WTC11 (cell line): ENCODE results near the gene LRRC2. TPM values are rescaled to one million over a fixed set of nuclear protein-coding genes. Genes with fewer than 3 reads are reported as not detected.

Source experiments
- ATAC-seq: fragments of 200-7000 bp; cut with Tn5 transposase; 2 replicates; pipeline ENCODE4 v1.10.0; 2021; ENCODE audit warnings: mild to moderate bottlenecking, moderate library complexity
- CTCF ChIA-PET: fragments of 300-600 bp; sonication (Branson Sonifier 250); formaldehyde crosslinking; loops from one replicate; lab custom pipeline; 2021; ENCODE audit warnings: antibody characterized with exemption; lab: Charles Lee
- POLR2A ChIA-PET: fragments of 350-600 bp; sonication (Branson Sonifier 250); formaldehyde crosslinking; loops from one replicate; lab custom pipeline; 2021; ENCODE audit warnings: antibody characterized with exemption; lab: Charles Lee
- DNase-seq: peaks from one replicate; pipeline ENCODE4 v3.0.0; 2021; ENCODE audit warnings: low spot score
- H3K27ac Mint-ChIP-seq: 2 replicates; pipeline ENCODE4 v1.8.0; 2021; ENCODE audit warnings: mixed read lengths
- H3K27me3 Mint-ChIP-seq: 2 replicates; pipeline ENCODE4 v1.8.0; 2021; ENCODE audit warnings: low read depth, mild to moderate bottlenecking, moderate library complexity, mixed read lengths
- H3K36me3 Mint-ChIP-seq: 2 replicates; pipeline ENCODE4 v1.8.0; 2021; ENCODE audit warnings: mixed read lengths
- H3K4me1 Mint-ChIP-seq: 2 replicates; pipeline ENCODE4 v1.8.0; 2022; ENCODE audit warnings: mixed read lengths
- H3K4me3 Mint-ChIP-seq: 2 replicates; pipeline ENCODE4 v1.8.0; 2021; ENCODE audit warnings: mild to moderate bottlenecking, moderate library complexity, mixed read lengths
- H3K9me3 Mint-ChIP-seq: 2 replicates; pipeline ENCODE4 v1.8.0; 2021; ENCODE audit warnings: mixed read lengths
- ATF1 ChIP-seq: sonication (generic); formaldehyde crosslinking; IDR thresholded peaks from 2 replicates; pipeline ENCODE4 v1.8.1; 2023; ENCODE audit warnings: mild to moderate bottlenecking, moderate library complexity, missing genetic modification reagents
- CREM ChIP-seq: sonication (generic); formaldehyde crosslinking; IDR thresholded peaks from 2 replicates; pipeline ENCODE4 v1.8.1; 2022; ENCODE audit warnings: mild to moderate bottlenecking, missing genetic modification reagents, moderate library complexity
- ELF4 ChIP-seq: sonication (generic); formaldehyde crosslinking; IDR thresholded peaks from 2 replicates; pipeline ENCODE4 v1.8.1; 2022; ENCODE audit warnings: low read depth, mild to moderate bottlenecking, moderate library complexity, missing genetic modification reagents
- GRHL2 ChIP-seq: fragments of 250-450 bp; sonication (Bioruptor Pico); IDR thresholded peaks from 2 replicates; pipeline ENCODE4 v1.8.0; 2022; ENCODE audit warnings: mild to moderate bottlenecking, moderate library complexity; ENCODE audit not compliant: insufficient replicate concordance, severe bottlenecking
- IRF2 ChIP-seq: sonication (generic); formaldehyde crosslinking; IDR thresholded peaks from 2 replicates; pipeline ENCODE4 v1.8.0; 2022; ENCODE audit warnings: low read depth, missing genetic modification reagents, borderline replicate concordance
- JUN ChIP-seq: sonication (generic); formaldehyde crosslinking; IDR thresholded peaks from 2 replicates; pipeline ENCODE4 v1.8.0; 2023; ENCODE audit warnings: mild to moderate bottlenecking, missing genetic modification reagents
- MXD4 ChIP-seq: fragments of 250-450 bp; sonication (Bioruptor Pico); IDR thresholded peaks from 2 replicates; pipeline ENCODE4 v1.8.0; 2021; ENCODE audit warnings: mild to moderate bottlenecking, moderate library complexity, borderline replicate concordance
- NFE2L1 ChIP-seq: sonication (generic); formaldehyde crosslinking; IDR thresholded peaks from 2 replicates; pipeline ENCODE4 v1.8.1; 2023; ENCODE audit warnings: missing genetic modification reagents
- NFYB ChIP-seq: sonication (generic); formaldehyde crosslinking; conservative IDR thresholded peaks from 2 replicates; pipeline ENCODE4 v1.8.0; 2022; ENCODE audit warnings: low read depth, missing genetic modification reagents
- NR1H2 ChIP-seq: sonication (generic); formaldehyde crosslinking; IDR thresholded peaks from 2 replicates; pipeline ENCODE4 v1.9.0; 2021; ENCODE audit warnings: mild to moderate bottlenecking, moderate library complexity, missing genetic modification reagents
- RELA ChIP-seq: sonication (generic); formaldehyde crosslinking; IDR thresholded peaks from 2 replicates; pipeline ENCODE4 v1.8.1; 2022; ENCODE audit warnings: missing genetic modification reagents, mild to moderate bottlenecking, borderline replicate concordance
- TCF7 ChIP-seq: sonication (generic); formaldehyde crosslinking; IDR thresholded peaks from 2 replicates; pipeline ENCODE4 v1.8.0; 2022; ENCODE audit warnings: mild to moderate bottlenecking, low read depth, missing genetic modification reagents, moderate library complexity
- TEAD1 ChIP-seq: sonication (generic); formaldehyde crosslinking; IDR thresholded peaks from 2 replicates; pipeline ENCODE4 v1.8.0; 2022; ENCODE audit warnings: mild to moderate bottlenecking, missing genetic modification reagents
- ZBTB21 ChIP-seq: sonication (generic); formaldehyde crosslinking; IDR thresholded peaks from 2 replicates; pipeline ENCODE4 v1.8.1; 2023; ENCODE audit warnings: mild to moderate bottlenecking, missing genetic modification reagents, borderline replicate concordance
- ZNF138 ChIP-seq: sonication (generic); formaldehyde crosslinking; conservative IDR thresholded peaks from 2 replicates; pipeline ENCODE4 v1.8.1; 2022; ENCODE audit warnings: mild to moderate bottlenecking, moderate library complexity, missing genetic modification reagents
- ZNF232 ChIP-seq: sonication (generic); formaldehyde crosslinking; IDR thresholded peaks from 2 replicates; pipeline ENCODE4 v1.8.0; 2022; ENCODE audit warnings: mild to moderate bottlenecking, missing genetic modification reagents
- ZNF396 ChIP-seq: fragments of 250-450 bp; sonication (Bioruptor Pico); IDR thresholded peaks from 2 replicates; pipeline ENCODE4 v1.8.0; 2021; ENCODE audit warnings: mild to moderate bottlenecking, moderate library complexity, borderline replicate concordance
- total RNA-seq: library from RNA; stranded (reverse); gene quantifications from 3 replicates; pipeline ENCODE4 v1.2.3, GENCODE V29; 2021
- TF ChIP-seq, protein P1 (sequence below): fragments of 250-450 bp; sonication (Bioruptor Pico); IDR thresholded peaks from 2 replicates; pipeline ENCODE4 v1.9.0; 2021; ENCODE audit warnings: mild to moderate bottlenecking, borderline replicate concordance
- TF ChIP-seq, protein P2 (sequence below): sonication (generic); formaldehyde crosslinking; IDR thresholded peaks from 2 replicates; pipeline ENCODE4 v1.8.1; 2023; ENCODE audit warnings: mild to moderate bottlenecking, missing genetic modification reagents, borderline replicate concordance
- TF ChIP-seq, protein P3 (sequence below): sonication (generic); formaldehyde crosslinking; IDR thresholded peaks from 2 replicates; pipeline ENCODE4 v1.8.1; 2022; ENCODE audit warnings: mild to moderate bottlenecking, moderate library complexity, missing genetic modification reagents
- TF ChIP-seq, protein P4 (sequence below): sonication (generic); formaldehyde crosslinking; IDR thresholded peaks from 2 replicates; pipeline ENCODE4 v1.8.1; 2023; ENCODE audit warnings: mild to moderate bottlenecking, missing genetic modification reagents
- TF ChIP-seq, protein P5 (sequence below): sonication (generic); formaldehyde crosslinking; IDR thresholded peaks from 2 replicates; pipeline ENCODE4 v1.8.1; 2023; ENCODE audit warnings: mild to moderate bottlenecking, missing genetic modification reagents, moderate library complexity

LRRC2 gene
- total RNA-seq, 1 experiment from 2014 or later = 4.9 TPM

DNA sequence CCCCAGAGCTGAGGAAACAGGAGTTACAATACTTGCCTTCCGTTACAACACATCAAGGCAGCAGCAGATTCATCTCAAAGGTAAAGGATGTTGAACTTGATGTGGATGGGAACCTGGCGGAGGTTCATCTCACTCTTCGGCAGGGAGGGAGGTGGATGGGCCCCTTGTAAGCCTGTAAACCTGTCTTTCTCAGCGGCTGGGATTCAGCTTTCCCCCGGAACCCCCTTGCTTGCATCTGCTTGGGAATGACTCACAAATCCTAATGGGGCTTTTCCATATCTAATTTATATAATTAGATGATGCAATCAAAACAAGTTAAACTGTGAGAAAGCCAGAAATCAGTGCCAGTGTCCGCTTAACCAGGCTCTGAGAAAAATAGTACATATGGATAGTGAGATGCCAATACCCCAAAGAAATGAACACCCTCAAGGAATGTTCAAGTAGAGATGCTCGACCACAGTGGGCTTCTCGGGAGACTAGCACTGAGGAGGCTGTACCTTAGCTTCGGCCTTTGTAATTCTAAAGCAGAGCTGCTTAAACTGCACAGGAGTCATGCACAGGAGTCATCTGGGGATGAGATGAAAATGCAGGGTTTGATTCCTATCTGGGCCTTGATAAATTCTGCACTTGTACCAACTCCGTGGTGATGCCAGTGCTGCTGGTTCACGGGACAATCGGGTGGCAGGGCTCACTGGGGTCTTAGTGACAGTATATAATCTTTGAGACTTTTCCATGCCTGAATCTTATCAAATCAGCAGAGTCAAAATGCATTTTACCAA lies 44.0 kb upstream of the LRRC2 start:
- no peak overlapping the region for H3K27ac Mint-ChIP-seq
- DNase-seq (no peak), ATAC-seq (no peak)
- TF ChIP-seq TEAD1 (no peak), TCF7 (CRISPR knock-in tag) (no peak), NR1H2 (CRISPR knock-in tag) (no peak), IRF2 (no peak), ZNF396 (CRISPR knock-in tag) (no peak), NFYB (no peak), GRHL2 (CRISPR knock-in tag) (no peak), ZBTB21 (no peak)
- TF ChIP-seq, protein P1, sequence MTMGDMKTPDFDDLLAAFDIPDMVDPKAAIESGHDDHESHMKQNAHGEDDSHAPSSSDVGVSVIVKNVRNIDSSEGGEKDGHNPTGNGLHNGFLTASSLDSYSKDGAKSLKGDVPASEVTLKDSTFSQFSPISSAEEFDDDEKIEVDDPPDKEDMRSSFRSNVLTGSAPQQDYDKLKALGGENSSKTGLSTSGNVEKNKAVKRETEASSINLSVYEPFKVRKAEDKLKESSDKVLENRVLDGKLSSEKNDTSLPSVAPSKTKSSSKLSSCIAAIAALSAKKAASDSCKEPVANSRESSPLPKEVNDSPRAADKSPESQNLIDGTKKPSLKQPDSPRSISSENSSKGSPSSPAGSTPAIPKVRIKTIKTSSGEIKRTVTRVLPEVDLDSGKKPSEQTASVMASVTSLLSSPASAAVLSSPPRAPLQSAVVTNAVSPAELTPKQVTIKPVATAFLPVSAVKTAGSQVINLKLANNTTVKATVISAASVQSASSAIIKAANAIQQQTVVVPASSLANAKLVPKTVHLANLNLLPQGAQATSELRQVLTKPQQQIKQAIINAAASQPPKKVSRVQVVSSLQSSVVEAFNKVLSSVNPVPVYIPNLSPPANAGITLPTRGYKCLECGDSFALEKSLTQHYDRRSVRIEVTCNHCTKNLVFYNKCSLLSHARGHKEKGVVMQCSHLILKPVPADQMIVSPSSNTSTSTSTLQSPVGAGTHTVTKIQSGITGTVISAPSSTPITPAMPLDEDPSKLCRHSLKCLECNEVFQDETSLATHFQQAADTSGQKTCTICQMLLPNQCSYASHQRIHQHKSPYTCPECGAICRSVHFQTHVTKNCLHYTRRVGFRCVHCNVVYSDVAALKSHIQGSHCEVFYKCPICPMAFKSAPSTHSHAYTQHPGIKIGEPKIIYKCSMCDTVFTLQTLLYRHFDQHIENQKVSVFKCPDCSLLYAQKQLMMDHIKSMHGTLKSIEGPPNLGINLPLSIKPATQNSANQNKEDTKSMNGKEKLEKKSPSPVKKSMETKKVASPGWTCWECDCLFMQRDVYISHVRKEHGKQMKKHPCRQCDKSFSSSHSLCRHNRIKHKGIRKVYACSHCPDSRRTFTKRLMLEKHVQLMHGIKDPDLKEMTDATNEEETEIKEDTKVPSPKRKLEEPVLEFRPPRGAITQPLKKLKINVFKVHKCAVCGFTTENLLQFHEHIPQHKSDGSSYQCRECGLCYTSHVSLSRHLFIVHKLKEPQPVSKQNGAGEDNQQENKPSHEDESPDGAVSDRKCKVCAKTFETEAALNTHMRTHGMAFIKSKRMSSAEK (CRISPR knock-in tag) = no peak
- TF ChIP-seq, protein P2, sequence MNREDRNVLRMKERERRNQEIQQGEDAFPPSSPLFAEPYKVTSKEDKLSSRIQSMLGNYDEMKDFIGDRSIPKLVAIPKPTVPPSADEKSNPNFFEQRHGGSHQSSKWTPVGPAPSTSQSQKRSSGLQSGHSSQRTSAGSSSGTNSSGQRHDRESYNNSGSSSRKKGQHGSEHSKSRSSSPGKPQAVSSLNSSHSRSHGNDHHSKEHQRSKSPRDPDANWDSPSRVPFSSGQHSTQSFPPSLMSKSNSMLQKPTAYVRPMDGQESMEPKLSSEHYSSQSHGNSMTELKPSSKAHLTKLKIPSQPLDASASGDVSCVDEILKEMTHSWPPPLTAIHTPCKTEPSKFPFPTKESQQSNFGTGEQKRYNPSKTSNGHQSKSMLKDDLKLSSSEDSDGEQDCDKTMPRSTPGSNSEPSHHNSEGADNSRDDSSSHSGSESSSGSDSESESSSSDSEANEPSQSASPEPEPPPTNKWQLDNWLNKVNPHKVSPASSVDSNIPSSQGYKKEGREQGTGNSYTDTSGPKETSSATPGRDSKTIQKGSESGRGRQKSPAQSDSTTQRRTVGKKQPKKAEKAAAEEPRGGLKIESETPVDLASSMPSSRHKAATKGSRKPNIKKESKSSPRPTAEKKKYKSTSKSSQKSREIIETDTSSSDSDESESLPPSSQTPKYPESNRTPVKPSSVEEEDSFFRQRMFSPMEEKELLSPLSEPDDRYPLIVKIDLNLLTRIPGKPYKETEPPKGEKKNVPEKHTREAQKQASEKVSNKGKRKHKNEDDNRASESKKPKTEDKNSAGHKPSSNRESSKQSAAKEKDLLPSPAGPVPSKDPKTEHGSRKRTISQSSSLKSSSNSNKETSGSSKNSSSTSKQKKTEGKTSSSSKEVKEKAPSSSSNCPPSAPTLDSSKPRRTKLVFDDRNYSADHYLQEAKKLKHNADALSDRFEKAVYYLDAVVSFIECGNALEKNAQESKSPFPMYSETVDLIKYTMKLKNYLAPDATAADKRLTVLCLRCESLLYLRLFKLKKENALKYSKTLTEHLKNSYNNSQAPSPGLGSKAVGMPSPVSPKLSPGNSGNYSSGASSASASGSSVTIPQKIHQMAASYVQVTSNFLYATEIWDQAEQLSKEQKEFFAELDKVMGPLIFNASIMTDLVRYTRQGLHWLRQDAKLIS = no peak
- TF ChIP-seq, protein P3, sequence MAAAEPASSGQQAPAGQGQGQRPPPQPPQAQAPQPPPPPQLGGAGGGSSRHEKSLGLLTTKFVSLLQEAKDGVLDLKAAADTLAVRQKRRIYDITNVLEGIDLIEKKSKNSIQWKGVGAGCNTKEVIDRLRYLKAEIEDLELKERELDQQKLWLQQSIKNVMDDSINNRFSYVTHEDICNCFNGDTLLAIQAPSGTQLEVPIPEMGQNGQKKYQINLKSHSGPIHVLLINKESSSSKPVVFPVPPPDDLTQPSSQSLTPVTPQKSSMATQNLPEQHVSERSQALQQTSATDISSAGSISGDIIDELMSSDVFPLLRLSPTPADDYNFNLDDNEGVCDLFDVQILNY (CRISPR knock-in tag) = no peak
- TF ChIP-seq, protein P4, sequence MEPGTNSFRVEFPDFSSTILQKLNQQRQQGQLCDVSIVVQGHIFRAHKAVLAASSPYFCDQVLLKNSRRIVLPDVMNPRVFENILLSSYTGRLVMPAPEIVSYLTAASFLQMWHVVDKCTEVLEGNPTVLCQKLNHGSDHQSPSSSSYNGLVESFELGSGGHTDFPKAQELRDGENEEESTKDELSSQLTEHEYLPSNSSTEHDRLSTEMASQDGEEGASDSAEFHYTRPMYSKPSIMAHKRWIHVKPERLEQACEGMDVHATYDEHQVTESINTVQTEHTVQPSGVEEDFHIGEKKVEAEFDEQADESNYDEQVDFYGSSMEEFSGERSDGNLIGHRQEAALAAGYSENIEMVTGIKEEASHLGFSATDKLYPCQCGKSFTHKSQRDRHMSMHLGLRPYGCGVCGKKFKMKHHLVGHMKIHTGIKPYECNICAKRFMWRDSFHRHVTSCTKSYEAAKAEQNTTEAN (CRISPR knock-in tag) = no peak
- no peaks in the 10 kb centered on the region for H3K36me3 Mint-ChIP-seq
- ChIA-PET POLR2A (interaction anchor here (0.9 to 1.0 kb wide), 2 partner anchors 24 to 33 kb away, joined by 3 to 4 read pairs; a partner anchor contains a TSS), CTCF (interaction anchor here (0.7 to 3.4 kb wide), 4 partner anchors 10 to 122 kb away, joined by 3 to 14 read pairs (median 3); no protein-coding TSS in a partner anchor)
- peaks cover 3% of the 10 kb centered on the region; the same call in 1 of the 2 replicates for H3K27me3 Mint-ChIP-seq
- peaks cover 45% of the 10 kb centered on the region for H3K4me1 Mint-ChIP-seq
- H3K9me3 Mint-ChIP-seq = no peaks in the 10 kb centered on the region
- no peak overlapping the region for H3K4me3 Mint-ChIP-seq

DNA sequence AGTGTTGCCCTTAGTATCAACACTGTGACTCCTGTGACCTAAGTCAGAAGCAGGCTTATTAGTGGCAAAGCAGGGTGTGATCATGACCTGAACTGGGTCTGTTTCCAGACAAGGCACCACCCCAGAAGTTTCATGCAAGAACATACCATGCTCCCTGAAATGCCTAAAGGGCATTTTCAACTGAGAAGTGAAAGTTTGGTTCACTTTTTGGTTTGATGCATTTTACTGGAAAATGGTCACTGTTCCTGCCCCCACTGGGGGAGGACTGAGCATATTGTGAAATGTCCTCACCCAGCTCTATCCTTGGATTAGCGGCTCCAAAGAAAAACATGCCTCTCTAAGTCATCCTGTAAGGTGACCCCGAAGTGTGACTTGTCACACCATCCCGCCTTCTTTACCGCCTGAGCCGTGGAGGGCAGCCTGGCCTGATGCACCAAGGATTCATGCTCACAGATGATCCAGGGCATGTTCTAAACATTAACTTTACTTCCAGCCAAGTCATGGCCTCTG lies 43.2 kb upstream of the LRRC2 start:
- Mint-ChIP-seq H3K4me1 (peaks cover 53% of the 10 kb centered on the region), H3K36me3 (no peaks in the 10 kb centered on the region), H3K9me3 (no peaks in the 10 kb centered on the region), H3K4me3 (no peak overlapping the region), H3K27me3 (peaks cover 3% of the 10 kb centered on the region; the same call in 1 of the 2 replicates), H3K27ac (no peak overlapping the region)
- POLR2A ChIA-PET = interaction anchor here (0.9 to 1.0 kb wide), 2 partner anchors 23 to 32 kb away, joined by 3 to 4 read pairs; a partner anchor contains a TSS
- CTCF ChIA-PET = interaction anchor here (1.6 to 3.4 kb wide), 4 partner anchors 20 to 147 kb away, joined by 5 to 28 read pairs (median 10); no protein-coding TSS in a partner anchor
- no peak for DNase-seq
- ATAC-seq = no peak
- TF ChIP-seq ZNF232 (no peak), CREM (CRISPR knock-in tag) (no peak), RELA (CRISPR knock-in tag) (no peak), ZBTB21 (no peak), MXD4 (CRISPR knock-in tag) (no peak), JUN (CRISPR knock-in tag) (no peak), ELF4 (CRISPR knock-in tag) (no peak), NFE2L1 (CRISPR knock-in tag) (no peak), ZNF138 (CRISPR knock-in tag) (no peak), ATF1 (no peak)
- TF ChIP-seq, protein P3 (CRISPR knock-in tag) = no peak
- TF ChIP-seq, protein P5, sequence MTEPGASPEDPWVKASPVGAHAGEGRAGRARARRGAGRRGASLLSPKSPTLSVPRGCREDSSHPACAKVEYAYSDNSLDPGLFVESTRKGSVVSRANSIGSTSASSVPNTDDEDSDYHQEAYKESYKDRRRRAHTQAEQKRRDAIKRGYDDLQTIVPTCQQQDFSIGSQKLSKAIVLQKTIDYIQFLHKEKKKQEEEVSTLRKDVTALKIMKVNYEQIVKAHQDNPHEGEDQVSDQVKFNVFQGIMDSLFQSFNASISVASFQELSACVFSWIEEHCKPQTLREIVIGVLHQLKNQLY (CRISPR knock-in tag) = no peak
